Activated CD4-positive, alpha-beta T cell treated with anti-CD3 and anti-CD28 coated beads for 36 hours (primary cell): ENCODE results near the gene PPP6R3. TPM values are rescaled to one million over a fixed set of nuclear protein-coding genes. Genes with fewer than 3 reads are reported as not detected.

Experiments used
- ATAC-seq: fragments of 200-7000 bp; cut with Tn5 transposase; one replicate; pipeline ENCODE4 v1.10.0; 2021; ENCODE audit warnings: mild to moderate bottlenecking, moderate library complexity
- CTCF ChIA-PET: fragments of 350-600 bp; sonication (Branson Sonifier 250); formaldehyde crosslinking; loops from one replicate; lab custom pipeline; 2021; ENCODE audit warnings: antibody characterized with exemption; lab: Charles Lee
- POLR2A ChIA-PET: fragments of 350-600 bp; sonication (Branson Sonifier 250); formaldehyde crosslinking; loops from one replicate; lab custom pipeline; 2021; ENCODE audit warnings: antibody characterized with exemption, inconsistent platforms; lab: Charles Lee
- DNase-seq: peaks from one replicate; pipeline ENCODE4 v3.0.0-alpha.2; 2020
- H3K27ac Mint-ChIP-seq: one replicate; pipeline ENCODE4 v1.8.0; 2021; ENCODE audit warnings: mixed read lengths
- H3K27me3 Mint-ChIP-seq: one replicate; pipeline ENCODE4 v1.8.0; 2021; ENCODE audit warnings: mixed read lengths
- H3K36me3 Mint-ChIP-seq: one replicate; pipeline ENCODE4 v1.8.0; 2021; ENCODE audit warnings: low read depth, mixed read lengths
- H3K4me1 Mint-ChIP-seq: one replicate; pipeline ENCODE4 v1.8.0; 2021; ENCODE audit warnings: mixed read lengths
- H3K4me3 Mint-ChIP-seq: one replicate; pipeline ENCODE4 v1.8.0; 2021; ENCODE audit warnings: mild to moderate bottlenecking, moderate library complexity, mixed read lengths
- H3K9me3 Mint-ChIP-seq: one replicate; pipeline ENCODE4 v1.8.0; 2021; ENCODE audit warnings: low read depth, mixed read lengths
- intact Hi-C, 2 experiments: fragments of 100-400 bp; cut with DNase I in 1 of 2; cut with micrococcal nuclease in 1 of 2; formaldehyde crosslinking; loops; one replicate each; pipeline versions ENCODE4 v1.14.2 to v1.15.1; 2022 to 2024; cut with DNase I, micrococcal nuclease
- total RNA-seq, 2 experiments: library from RNA; stranded (reverse); gene quantifications; one replicate each; pipeline ENCODE4 v1.2.3, GENCODE V29; 2021

The PPP6R3 gene
- total RNA-seq, 2 experiments from 2014 or later: 110 to 126 TPM

- CTCF ChIA-PET: interaction anchor here (1.2 kb wide), 1 partner anchor 8 kb away, joined by 3 read pairs; no protein-coding TSS in a partner anchor
- no peaks in the 10 kb centered on the region for H3K27me3 Mint-ChIP-seq
- H3K4me3 Mint-ChIP-seq: no peak overlapping the region
- DNase-seq (no peak), ATAC-seq (no peak)
- POLR2A ChIA-PET: interaction anchor here (0.5 kb wide), 1 partner anchor 8 kb away, joined by 7 read pairs; no protein-coding TSS in a partner anchor
- H3K36me3 Mint-ChIP-seq: peaks cover 49% of the 10 kb centered on the region
- H3K27ac Mint-ChIP-seq: no peak overlapping the region
- H3K9me3 Mint-ChIP-seq: no peaks in the 10 kb centered on the region
- peaks cover 54% of the 10 kb centered on the region for H3K4me1 Mint-ChIP-seq
- intact Hi-C loops: no loop called here
Measured at GRCh38 chr11:68513930-68514487, 53.5 kb downstream of the PPP6R3 start.

GRCh38 chr11:68517121-68517741 is 56.7 kb downstream of the PPP6R3 start:
- Mint-ChIP-seq H3K9me3 (no peaks in the 10 kb centered on the region), H3K4me1 (peaks cover 53% of the 10 kb centered on the region), H3K27me3 (no peaks in the 10 kb centered on the region), H3K36me3 (peaks cover 61% of the 10 kb centered on the region), H3K27ac (peak overlapping the region; percentile 72), H3K4me3 (no peak overlapping the region)
- no peak for ATAC-seq
- POLR2A ChIA-PET: interaction anchor here (0.7 kb wide), 1 partner anchor 260 kb away, joined by 5 read pairs; no protein-coding TSS in a partner anchor
- intact Hi-C loops: no loop called here
- no peak for DNase-seq
- CTCF ChIA-PET: no interaction called here

- Mint-ChIP-seq H3K9me3 (no peaks in the 10 kb centered on the region), H3K4me1 (peaks cover 59% of the 10 kb centered on the region), H3K36me3 (peaks cover 68% of the 10 kb centered on the region), H3K4me3 (no peak overlapping the region), H3K27ac (no peak overlapping the region), H3K27me3 (no peaks in the 10 kb centered on the region)
- POLR2A ChIA-PET: no interaction called here
- ATAC-seq (no peak), DNase-seq (no peak)
- intact Hi-C loops: no loop called here
- CTCF ChIA-PET: no interaction called here
Measured at GRCh38 chr11:68518191-68518590, 57.6 kb downstream of the PPP6R3 start.

DNA sequence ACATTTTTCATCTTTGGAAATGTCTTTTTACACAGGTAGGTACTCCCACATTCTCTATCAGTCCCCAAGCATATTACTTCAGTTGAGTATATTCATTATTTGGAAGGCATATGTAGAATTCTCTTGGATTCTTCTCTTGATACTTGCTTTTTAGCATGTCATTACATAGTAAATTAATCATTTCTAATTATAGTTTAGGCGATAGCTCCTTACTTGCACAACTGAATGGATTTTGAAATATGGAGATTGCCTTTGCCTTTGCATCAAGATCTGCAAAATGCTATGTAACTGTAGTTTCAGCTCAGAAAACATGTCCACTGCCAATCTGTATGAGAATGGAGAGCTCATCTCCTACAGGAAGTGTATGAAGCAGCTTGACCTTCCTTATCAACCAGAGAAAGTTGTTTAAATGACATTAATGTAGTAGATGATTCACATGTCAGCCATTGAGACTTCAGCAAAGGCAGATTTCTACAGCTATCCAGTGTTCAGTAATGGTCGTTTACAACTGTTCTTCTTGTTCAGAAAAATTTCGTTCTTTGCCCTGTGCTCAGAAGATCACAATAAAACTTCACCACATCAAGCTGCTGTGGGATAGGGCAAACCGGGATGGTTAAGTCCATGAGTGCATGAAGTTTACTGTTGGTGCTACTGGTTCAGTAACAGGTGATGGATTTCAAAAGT is 61.6 kb downstream of the PPP6R3 start:
- H3K9me3 Mint-ChIP-seq: no peaks in the 10 kb centered on the region
- CTCF ChIA-PET: interaction anchor here (1.0 to 1.4 kb wide), 2 partner anchors 9 to 29 kb away, joined by 3 read pairs; no protein-coding TSS in a partner anchor
- peak overlapping the region; percentile 2 for H3K27ac Mint-ChIP-seq
- DNase-seq (no peak), ATAC-seq (no peak)
- intact Hi-C loops: no loop called here
- no peak overlapping the region for H3K4me3 Mint-ChIP-seq
- H3K4me1 Mint-ChIP-seq: peaks cover 70% of the 10 kb centered on the region
- POLR2A ChIA-PET: no interaction called here
- peaks cover 76% of the 10 kb centered on the region for H3K36me3 Mint-ChIP-seq
- H3K27me3 Mint-ChIP-seq: no peaks in the 10 kb centered on the region

- DNase-seq: no peak
- Mint-ChIP-seq H3K4me1 (peaks cover 76% of the 10 kb centered on the region), H3K36me3 (peaks cover 80% of the 10 kb centered on the region), H3K27me3 (no peaks in the 10 kb centered on the region), H3K4me3 (no peak overlapping the region), H3K27ac (peak overlapping the region; percentile 15), H3K9me3 (no peaks in the 10 kb centered on the region)
- ChIA-PET CTCF (interaction anchor here (1.4 kb wide), 1 partner anchor 28 kb away, joined by 3 read pairs; no protein-coding TSS in a partner anchor), POLR2A (interaction anchor here (0.6 kb wide), 1 partner anchor 480 kb away, joined by 4 read pairs; no protein-coding TSS in a partner anchor)
- no peak for ATAC-seq
- intact Hi-C loops: no loop called here
Measured at GRCh38 chr11:68523033-68523432, 62.5 kb downstream of the PPP6R3 start.

GRCh38 chr11:68523743-68524142 is 63.2 kb downstream of the PPP6R3 start:
- Mint-ChIP-seq H3K27me3 (no peaks in the 10 kb centered on the region), H3K4me1 (peaks cover 80% of the 10 kb centered on the region), H3K9me3 (no peaks in the 10 kb centered on the region), H3K36me3 (peaks cover 84% of the 10 kb centered on the region), H3K27ac (peak overlapping the region; percentile 30), H3K4me3 (no peak overlapping the region)
- no peak for ATAC-seq
- POLR2A ChIA-PET: interaction anchor here (0.6 kb wide), 1 partner anchor 481 kb away, joined by 4 read pairs; no protein-coding TSS in a partner anchor
- CTCF ChIA-PET: no interaction called here
- intact Hi-C loops: no loop called here
- DNase-seq: no peak

- H3K36me3 Mint-ChIP-seq: peaks cover 82% of the 10 kb centered on the region
- no peaks in the 10 kb centered on the region for H3K27me3 Mint-ChIP-seq
- POLR2A ChIA-PET: no interaction called here
Measured at GRCh38 chr11:68524213-68524612, 63.7 kb downstream of the PPP6R3 start.

DNA sequence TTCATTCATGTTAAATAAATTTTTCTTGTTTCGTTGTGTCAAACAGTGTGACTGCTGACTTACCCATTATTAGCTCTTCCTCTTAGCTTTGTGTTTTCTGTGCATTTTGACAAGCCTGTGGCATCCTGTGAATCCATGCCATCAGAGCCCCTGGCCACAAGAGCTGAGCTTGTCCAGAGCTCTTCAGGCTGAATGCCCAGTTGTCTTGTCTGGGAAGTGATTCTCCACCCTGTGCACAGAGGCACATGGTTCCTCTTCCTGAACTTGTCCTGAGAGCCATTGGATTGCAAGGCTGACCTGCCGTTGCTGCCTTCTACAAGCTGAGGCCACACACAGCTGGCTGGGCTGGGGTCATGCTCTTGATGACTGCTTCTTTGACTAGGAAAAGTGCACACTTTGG is 64.1 kb downstream of the PPP6R3 start:
- peak overlapping the region; percentile 52 for H3K27ac Mint-ChIP-seq

More at GRCh38 chr11:68524213-68524612, 63.7 kb downstream of the PPP6R3 start:
- no peak for DNase-seq
- no peak overlapping the region for H3K4me3 Mint-ChIP-seq
- intact Hi-C loops: no loop called here
- peak overlapping the region; percentile 52 for H3K27ac Mint-ChIP-seq
- no peaks in the 10 kb centered on the region for H3K9me3 Mint-ChIP-seq
- ATAC-seq: no peak
- peaks cover 79% of the 10 kb centered on the region for H3K4me1 Mint-ChIP-seq
- CTCF ChIA-PET: interaction anchor here (1.2 to 1.6 kb wide), 3 partner anchors 10 to 15 kb away, joined by 5 to 6 read pairs (median 6); no protein-coding TSS in a partner anchor

GRCh38 chr11:68525336-68525735 is 64.8 kb downstream of the PPP6R3 start:
- CTCF ChIA-PET: interaction anchor here (0.5 to 1.6 kb wide), 9 partner anchors 9 to 1170 kb away, joined by 3 to 6 read pairs (median 3); partner anchors contain the start of gene TPCN2
- H3K36me3 Mint-ChIP-seq: peaks cover 77% of the 10 kb centered on the region
- intact Hi-C loops: no loop called here
- H3K27ac Mint-ChIP-seq: peak overlapping the region; percentile 52
- no peaks in the 10 kb centered on the region for H3K9me3 Mint-ChIP-seq
- ATAC-seq (no peak), DNase-seq (no peak)
- H3K27me3 Mint-ChIP-seq: no peaks in the 10 kb centered on the region
- peaks cover 86% of the 10 kb centered on the region for H3K4me1 Mint-ChIP-seq
- POLR2A ChIA-PET: interaction anchor here (0.6 kb wide), 1 partner anchor 30 kb away, joined by 4 read pairs; no protein-coding TSS in a partner anchor
- H3K4me3 Mint-ChIP-seq: no peak overlapping the region

More for the DNA sequence above, 64.1 kb downstream of the PPP6R3 start:
- no peak overlapping the region for H3K4me3 Mint-ChIP-seq
- DNase-seq (no peak), ATAC-seq (no peak)
- peaks cover 84% of the 10 kb centered on the region for H3K4me1 Mint-ChIP-seq
- CTCF ChIA-PET: interaction anchor here (0.9 to 1.6 kb wide), 5 partner anchors 10 to 60 kb away, joined by 3 to 6 read pairs (median 5); no protein-coding TSS in a partner anchor
- H3K36me3 Mint-ChIP-seq: peaks cover 80% of the 10 kb centered on the region
- intact Hi-C loops: no loop called here
- no peaks in the 10 kb centered on the region for H3K27me3 Mint-ChIP-seq
- H3K9me3 Mint-ChIP-seq: no peaks in the 10 kb centered on the region
- POLR2A ChIA-PET: no interaction called here

DNA sequence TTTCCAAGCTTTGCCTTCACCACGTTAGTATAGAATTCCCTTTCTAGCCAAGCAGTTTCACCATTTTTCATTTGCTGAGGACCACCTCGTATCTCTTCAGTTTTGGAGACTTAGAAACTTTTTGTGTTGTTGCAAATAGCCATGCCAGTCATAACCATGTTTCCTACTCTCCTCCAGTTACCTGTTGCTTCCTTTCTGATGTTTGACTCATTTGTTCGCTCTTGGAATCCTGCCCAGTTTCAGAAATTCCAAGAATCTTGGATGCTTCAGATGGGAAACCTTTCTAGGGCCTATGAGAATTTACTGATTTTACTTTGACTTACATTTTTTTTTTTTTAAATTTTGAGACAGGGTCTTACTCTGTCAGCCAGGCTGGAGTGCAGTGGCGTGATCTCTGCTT is 65.4 kb downstream of the PPP6R3 start:
- intact Hi-C loops: no loop called here
- peaks cover 74% of the 10 kb centered on the region for H3K36me3 Mint-ChIP-seq
- ChIA-PET POLR2A (no interaction called here), CTCF (interaction anchor here (0.9 to 1.6 kb wide), 5 partner anchors 11 to 27 kb away, joined by 3 to 6 read pairs (median 3); no protein-coding TSS in a partner anchor)
- H3K27me3 Mint-ChIP-seq: no peaks in the 10 kb centered on the region
- ATAC-seq: no peak
- no peak overlapping the region for H3K27ac Mint-ChIP-seq
- H3K9me3 Mint-ChIP-seq: no peaks in the 10 kb centered on the region
- no peak overlapping the region for H3K4me3 Mint-ChIP-seq
- no peak for DNase-seq
- H3K4me1 Mint-ChIP-seq: peaks cover 89% of the 10 kb centered on the region

- Mint-ChIP-seq H3K4me1 (peaks cover 86% of the 10 kb centered on the region), H3K27me3 (no peaks in the 10 kb centered on the region), H3K4me3 (no peak overlapping the region), H3K9me3 (no peaks in the 10 kb centered on the region), H3K36me3 (peaks cover 66% of the 10 kb centered on the region), H3K27ac (peak overlapping the region; percentile 25)
- ChIA-PET CTCF (interaction anchor here (0.6 kb wide), 1 partner anchor 1711 kb away, joined by 3 read pairs; no protein-coding TSS in a partner anchor), POLR2A (no interaction called here)
- intact Hi-C loops: no loop called here
- no peak for ATAC-seq
- no peak for DNase-seq
Measured at GRCh38 chr11:68527585-68527984, 67.0 kb downstream of the PPP6R3 start.
